NCI-H1048 (cell line): ENCODE results near the gene SENP8.

Experiments
- DNase-seq: peaks from one replicate; lab custom pipeline; 2025; lab: John Stamatoyannopoulos, UW

The SENP8 gene

DNA sequence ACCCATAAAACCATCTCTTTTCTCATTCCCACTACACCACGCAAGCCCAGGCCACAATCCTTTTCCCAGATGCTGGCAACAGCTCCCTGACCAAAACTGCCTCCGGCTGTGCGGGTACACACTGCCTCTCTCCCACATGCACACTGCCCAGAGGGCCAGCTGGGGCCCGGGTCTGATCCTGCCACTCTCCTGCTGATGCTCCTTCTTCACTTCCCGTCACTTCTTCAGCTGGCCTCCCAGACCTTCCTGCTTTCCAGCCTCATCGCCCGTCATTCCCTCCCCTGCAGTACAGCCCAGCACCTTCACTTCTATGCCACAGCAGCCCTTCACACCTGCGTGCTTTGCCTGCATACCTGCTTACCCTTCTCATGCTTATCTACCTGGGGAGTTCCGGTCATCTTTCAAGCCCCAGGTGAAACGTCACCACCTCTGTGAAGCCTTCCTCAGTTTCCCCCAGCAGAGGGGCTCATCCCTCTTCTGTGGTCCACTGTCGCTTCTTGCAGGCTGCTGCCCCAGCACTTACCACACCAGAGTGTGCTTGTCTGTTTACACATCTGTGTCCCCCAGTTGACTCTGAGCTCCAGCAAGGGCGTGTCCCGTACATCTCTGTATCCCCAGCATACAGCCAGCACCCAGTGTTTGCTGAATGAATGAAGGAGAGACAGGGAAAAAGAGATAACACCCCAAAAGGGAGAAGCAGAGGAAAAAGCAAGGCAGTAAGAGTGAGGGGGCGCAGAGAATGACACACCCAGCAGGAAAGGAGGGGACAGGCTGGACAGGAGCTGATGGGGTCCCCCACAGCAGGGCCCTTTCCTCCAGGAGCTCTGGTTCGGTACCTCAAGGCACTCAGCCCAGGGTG is 57.2 kb downstream of the SENP8 start:
- DNase-seq: no peak

- DNase-seq: no peak
These were observed 58.0 kb downstream of the SENP8 start for GRCh38 chr15:72176159-72176558.

GRCh38 chr15:72176743-72177142 is 58.5 kb downstream of the SENP8 start:
- no peak for DNase-seq

GRCh38 chr15:72178976-72179585 is 60.9 kb downstream of the SENP8 start:
- no peak for DNase-seq

GRCh38 chr15:72179950-72180581 is 61.9 kb downstream of the SENP8 start:
- DNase-seq: no peak

- no peak for DNase-seq
These were observed 62.6 kb downstream of the SENP8 start for GRCh38 chr15:72180761-72181324.

- no peak for DNase-seq
These were observed 64.0 kb downstream of the SENP8 start for GRCh38 chr15:72182244-72182643.

- DNase-seq: no peak
These were observed 64.5 kb downstream of the SENP8 start for GRCh38 chr15:72182673-72183072.

- DNase-seq: no peak
These were observed 65.6 kb downstream of the SENP8 start for GRCh38 chr15:72183781-72184164.

DNA sequence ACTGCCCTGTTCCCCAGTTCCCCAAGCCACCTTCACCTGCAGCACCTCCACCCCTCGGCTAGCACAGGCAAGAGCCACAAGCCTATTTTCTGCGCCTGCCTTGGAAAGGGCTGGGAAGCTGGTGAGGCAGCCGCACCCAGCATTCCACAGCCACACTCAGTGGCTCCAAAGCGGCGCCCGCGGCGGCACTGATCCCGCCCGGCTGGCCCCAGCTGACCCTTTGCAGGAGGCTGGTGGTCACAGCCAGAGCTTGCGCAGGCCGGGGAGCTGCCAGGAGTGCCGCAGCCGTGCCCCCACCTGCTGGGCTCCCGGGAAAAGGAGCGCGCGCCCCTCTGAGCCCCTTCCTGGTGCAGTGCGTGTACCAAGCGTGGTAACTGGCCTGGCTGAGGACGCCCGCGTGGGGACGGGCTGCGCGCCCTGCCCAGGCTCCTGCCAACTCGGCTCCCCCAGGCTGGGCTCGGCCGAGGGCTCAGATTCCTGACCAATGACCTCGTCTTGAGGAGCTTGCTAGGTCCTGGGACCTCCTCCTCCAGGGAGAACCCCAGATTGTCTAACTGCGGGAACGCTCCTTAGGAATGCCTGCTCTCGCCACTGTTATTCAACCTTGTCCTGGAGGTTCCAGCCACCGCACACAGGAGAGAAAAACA is 66.1 kb downstream of the SENP8 start:
- DNase-seq: no peak

GRCh38 chr15:72189250-72189902 is 71.2 kb downstream of the SENP8 start:
- no peak for DNase-seq

DNA sequence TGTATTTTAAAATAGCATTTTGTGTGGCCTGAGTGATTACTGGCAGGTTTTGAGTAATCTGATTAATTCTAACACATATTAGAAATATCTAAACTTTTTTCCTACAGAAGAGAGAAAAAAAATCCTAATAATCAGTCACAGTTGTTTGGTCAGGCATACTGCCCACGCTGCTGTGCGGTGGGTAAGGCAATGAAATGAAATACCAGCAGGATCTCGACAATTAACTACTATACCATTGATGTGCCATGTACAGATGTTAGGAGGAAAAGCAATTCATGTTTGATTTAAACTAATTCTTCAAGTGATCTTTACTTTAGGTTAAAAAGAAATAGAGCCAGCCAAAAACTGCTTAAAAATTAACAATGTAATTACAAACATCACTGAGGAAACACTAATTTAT is 74.2 kb downstream of the SENP8 start:
- no peak for DNase-seq
